IPS-18a (cell line): Measurements from ENCODE around the gene TMPRSS13.

Experiments
- H3K27ac ChIP-seq: one replicate; pipeline ENCODE4 v1.5.1; 2013; ENCODE audit warnings: low read length
- H3K27me3 ChIP-seq: one replicate; pipeline ENCODE4 v1.6.1; 2013; ENCODE audit warnings: mild to moderate bottlenecking, low read length; ENCODE audit not compliant: control insufficient read depth, insufficient read depth
- H3K36me3 ChIP-seq: one replicate; pipeline ENCODE4 v1.6.1; 2013; ENCODE audit warnings: low read depth, low read length; ENCODE audit not compliant: control insufficient read depth
- H3K4me1 ChIP-seq: one replicate; pipeline ENCODE4 v1.6.1; 2013; ENCODE audit warnings: low read depth, low read length; ENCODE audit not compliant: control insufficient read depth
- H3K4me3 ChIP-seq: one replicate; pipeline ENCODE4 v1.5.1; 2013; ENCODE audit warnings: low read length
- H3K9ac ChIP-seq: one replicate; pipeline ENCODE4 v1.6.1; 2013; ENCODE audit warnings: mild to moderate bottlenecking, low read length, moderate library complexity
- H3K9me3 ChIP-seq: one replicate; pipeline ENCODE4 v1.6.1; 2013; ENCODE audit warnings: low read depth, low read length; ENCODE audit not compliant: control insufficient read depth

The TMPRSS13 gene

GRCh38 chr11:117916956-117917355 is 12.2 kb downstream of the TMPRSS13 start:
- H3K27me3 ChIP-seq: no peaks in the 10 kb centered on the region
- no peaks in the 10 kb centered on the region for H3K4me1 ChIP-seq
- H3K9ac ChIP-seq: no peak overlapping the region
- H3K36me3 ChIP-seq: no peaks in the 10 kb centered on the region
- H3K4me3 ChIP-seq: no peak overlapping the region
- no peaks in the 10 kb centered on the region for H3K9me3 ChIP-seq
- H3K27ac ChIP-seq: no peak overlapping the region

GRCh38 chr11:117915672-117916235 is 13.4 kb downstream of the TMPRSS13 start:
- no peak overlapping the region for H3K27ac ChIP-seq
- no peaks in the 10 kb centered on the region for H3K27me3 ChIP-seq
- no peak overlapping the region for H3K9ac ChIP-seq
- no peaks in the 10 kb centered on the region for H3K9me3 ChIP-seq
- no peaks in the 10 kb centered on the region for H3K4me1 ChIP-seq
- no peak overlapping the region for H3K4me3 ChIP-seq
- H3K36me3 ChIP-seq: no peaks in the 10 kb centered on the region

DNA sequence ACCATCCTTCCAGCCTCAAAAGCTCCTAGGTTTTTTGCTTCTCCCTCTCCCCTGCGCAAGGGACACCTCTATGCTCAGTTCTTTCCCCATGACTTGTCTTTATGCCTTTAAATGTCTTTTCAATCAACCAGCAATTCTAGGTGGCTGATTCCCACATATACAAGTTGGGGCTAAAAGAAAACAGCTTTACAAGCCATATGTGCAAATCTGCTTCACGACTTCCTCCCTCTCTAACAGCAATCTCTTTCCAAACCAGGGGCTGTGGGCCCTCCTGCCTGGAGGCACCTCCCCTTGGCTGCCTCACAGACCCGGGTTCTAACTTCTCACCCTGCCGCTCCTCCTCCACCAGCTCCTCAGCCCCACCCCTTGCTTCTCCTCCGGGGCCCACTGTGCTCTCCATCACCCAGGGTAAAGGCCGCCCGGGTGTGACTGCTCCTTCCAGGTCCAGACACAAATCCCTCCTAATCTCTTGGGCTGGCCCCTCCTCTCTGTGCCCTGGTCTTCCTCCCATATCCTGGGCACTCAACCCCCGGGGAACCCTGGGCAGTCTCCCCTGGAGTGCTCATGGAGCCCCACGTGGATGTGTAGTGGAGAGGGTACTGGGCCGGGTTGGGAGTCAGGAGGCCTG is 14.1 kb downstream of the TMPRSS13 start:
- no peaks in the 10 kb centered on the region for H3K4me1 ChIP-seq
- H3K9ac ChIP-seq: no peak overlapping the region
- no peaks in the 10 kb centered on the region for H3K9me3 ChIP-seq
- no peaks in the 10 kb centered on the region for H3K36me3 ChIP-seq
- no peaks in the 10 kb centered on the region for H3K27me3 ChIP-seq
- H3K4me3 ChIP-seq: no peak overlapping the region
- no peak overlapping the region for H3K27ac ChIP-seq

DNA sequence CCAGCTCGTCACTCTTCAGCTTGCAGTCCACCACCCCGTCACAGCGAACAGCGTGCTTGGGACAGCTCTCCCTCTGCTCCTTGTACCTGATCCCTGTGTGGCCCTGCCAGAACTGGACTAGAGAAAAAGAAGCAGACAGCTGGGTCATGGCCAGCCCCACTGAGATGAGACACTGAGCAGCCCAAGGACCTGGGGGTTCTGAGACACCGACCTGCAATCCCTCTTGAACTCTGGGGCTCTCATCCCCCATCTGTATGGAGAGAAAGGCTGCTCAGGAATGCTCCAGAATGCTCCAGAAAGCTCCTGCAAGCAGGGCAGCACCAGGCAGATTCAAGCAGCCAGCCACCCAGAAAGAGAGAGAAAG is 14.8 kb downstream of the TMPRSS13 start:
- no peak overlapping the region for H3K27ac ChIP-seq
- no peak overlapping the region for H3K9ac ChIP-seq
- H3K4me1 ChIP-seq: no peaks in the 10 kb centered on the region
- no peaks in the 10 kb centered on the region for H3K9me3 ChIP-seq
- H3K27me3 ChIP-seq: no peaks in the 10 kb centered on the region
- H3K36me3 ChIP-seq: no peaks in the 10 kb centered on the region
- H3K4me3 ChIP-seq: no peak overlapping the region

- no peaks in the 10 kb centered on the region for H3K4me1 ChIP-seq
Measured at GRCh38 chr11:117913736-117914397, 15.3 kb downstream of the TMPRSS13 start.

GRCh38 chr11:117912497-117912896 is 16.7 kb downstream of the TMPRSS13 start:
- H3K4me3 ChIP-seq: no peak overlapping the region
- H3K36me3 ChIP-seq: no peaks in the 10 kb centered on the region
- H3K9me3 ChIP-seq: no peaks in the 10 kb centered on the region
- no peak overlapping the region for H3K27ac ChIP-seq
- no peak overlapping the region for H3K9ac ChIP-seq
- H3K27me3 ChIP-seq: no peaks in the 10 kb centered on the region
- H3K4me1 ChIP-seq: peaks cover 5% of the 10 kb centered on the region

More at GRCh38 chr11:117913736-117914397, 15.3 kb downstream of the TMPRSS13 start:
- no peak overlapping the region for H3K27ac ChIP-seq
- no peak overlapping the region for H3K9ac ChIP-seq
- H3K27me3 ChIP-seq: no peaks in the 10 kb centered on the region
- H3K4me3 ChIP-seq: no peak overlapping the region
- no peaks in the 10 kb centered on the region for H3K9me3 ChIP-seq
- H3K36me3 ChIP-seq: no peaks in the 10 kb centered on the region

DNA sequence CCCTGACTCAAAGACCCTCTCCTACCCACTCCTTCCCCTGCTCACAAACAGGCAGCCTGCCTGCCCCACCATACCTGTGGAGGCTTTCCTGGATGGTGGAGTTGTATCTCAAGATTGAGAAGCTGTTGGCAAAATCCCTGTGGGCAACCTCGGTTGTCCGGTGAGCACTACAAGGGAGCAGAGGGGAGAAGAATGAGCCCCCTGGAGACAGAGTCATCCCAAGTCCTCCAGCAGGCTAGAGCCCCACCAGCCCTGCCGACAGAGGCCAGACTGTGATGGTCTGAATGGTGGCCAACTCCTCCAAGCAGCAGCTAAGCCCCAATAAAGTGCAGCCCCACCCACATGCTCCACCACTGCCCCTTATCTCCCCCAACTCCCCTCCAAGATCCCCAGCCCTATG is 17.5 kb downstream of the TMPRSS13 start:
- H3K4me1 ChIP-seq: peaks cover 12% of the 10 kb centered on the region
- H3K27me3 ChIP-seq: no peaks in the 10 kb centered on the region
- no peaks in the 10 kb centered on the region for H3K9me3 ChIP-seq
- H3K36me3 ChIP-seq: no peaks in the 10 kb centered on the region
- H3K9ac ChIP-seq: no peak overlapping the region
- no peak overlapping the region for H3K27ac ChIP-seq
- no peak overlapping the region for H3K4me3 ChIP-seq

- no peak overlapping the region for H3K27ac ChIP-seq
- peaks cover 13% of the 10 kb centered on the region for H3K4me1 ChIP-seq
- H3K4me3 ChIP-seq: no peak overlapping the region
- no peaks in the 10 kb centered on the region for H3K27me3 ChIP-seq
- no peak overlapping the region for H3K9ac ChIP-seq
- H3K9me3 ChIP-seq: no peaks in the 10 kb centered on the region
- H3K36me3 ChIP-seq: no peaks in the 10 kb centered on the region
Measured at GRCh38 chr11:117910941-117911655, 18.1 kb downstream of the TMPRSS13 start.

DNA sequence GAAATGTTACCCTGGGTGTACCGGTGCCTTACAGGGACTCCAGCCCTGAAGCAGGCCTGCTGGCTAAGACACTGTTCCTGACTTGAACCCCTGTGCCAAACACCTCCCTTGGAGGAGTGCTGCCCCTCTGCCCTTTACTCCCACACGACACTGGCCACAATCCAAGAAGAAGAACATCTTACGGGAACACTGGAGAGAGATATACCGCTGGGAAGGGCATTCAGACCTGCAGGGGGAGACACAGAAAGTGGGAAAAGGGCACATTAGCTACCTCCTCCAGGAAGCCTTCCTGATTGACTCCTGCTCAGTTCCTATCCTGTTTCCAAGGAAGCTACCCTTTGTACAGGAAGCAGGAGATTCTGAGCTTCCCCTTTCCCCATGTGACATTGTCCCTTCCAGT is 18.7 kb downstream of the TMPRSS13 start:
- no peaks in the 10 kb centered on the region for H3K36me3 ChIP-seq
- no peak overlapping the region for H3K27ac ChIP-seq
- no peak overlapping the region for H3K9ac ChIP-seq
- no peaks in the 10 kb centered on the region for H3K27me3 ChIP-seq
- H3K4me1 ChIP-seq: peaks cover 13% of the 10 kb centered on the region
- no peaks in the 10 kb centered on the region for H3K9me3 ChIP-seq
- H3K4me3 ChIP-seq: no peak overlapping the region

- no peak overlapping the region for H3K9ac ChIP-seq
- H3K9me3 ChIP-seq: no peaks in the 10 kb centered on the region
- H3K4me1 ChIP-seq: peaks cover 13% of the 10 kb centered on the region
- no peaks in the 10 kb centered on the region for H3K36me3 ChIP-seq
- H3K27ac ChIP-seq: no peak overlapping the region
- no peak overlapping the region for H3K4me3 ChIP-seq
- H3K27me3 ChIP-seq: no peaks in the 10 kb centered on the region
Measured at GRCh38 chr11:117909611-117910382, 19.4 kb downstream of the TMPRSS13 start.

DNA sequence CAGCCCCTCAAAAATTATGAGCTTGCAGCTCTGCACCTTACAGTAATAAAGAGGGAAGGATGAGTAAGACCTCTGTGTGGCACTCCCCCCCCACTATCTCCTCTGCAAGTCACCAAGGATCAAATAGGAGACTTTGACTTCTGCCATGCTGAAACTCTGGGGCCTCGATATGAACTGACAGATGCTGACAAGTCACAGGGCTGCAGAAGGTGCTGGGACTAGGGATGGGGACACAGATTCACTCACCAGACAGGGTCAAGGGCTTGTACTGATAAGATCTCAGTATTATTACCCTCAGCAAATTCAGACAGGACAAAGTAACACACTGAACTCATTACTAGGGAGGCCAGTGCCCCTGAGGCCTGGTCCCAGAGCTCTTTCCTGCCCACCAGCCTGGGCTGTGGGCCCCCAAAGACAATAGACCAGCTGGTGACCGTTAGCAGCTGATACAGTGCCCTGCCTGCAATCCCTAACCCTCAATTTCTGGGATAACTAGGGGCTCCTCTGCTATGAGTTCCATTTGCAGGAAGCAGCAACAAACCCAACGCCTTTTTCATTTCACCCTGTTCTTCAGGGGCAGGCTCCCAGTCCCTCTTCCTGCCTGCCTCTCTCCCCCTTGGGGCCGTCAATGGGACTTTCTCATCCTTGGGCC is 20.1 kb downstream of the TMPRSS13 start:
- H3K4me3 ChIP-seq: no peak overlapping the region
- H3K27ac ChIP-seq: no peak overlapping the region

More for the DNA sequence above, 20.1 kb downstream of the TMPRSS13 start:
- Histone ChIP-seq H3K36me3 (no peaks in the 10 kb centered on the region), H3K4me1 (peaks cover 13% of the 10 kb centered on the region), H3K9me3 (no peaks in the 10 kb centered on the region), H3K9ac (no peak overlapping the region), H3K27me3 (no peaks in the 10 kb centered on the region)
